HG03432 (cell line): ENCODE data around the gene GTF2A1L.
"Not testable (repeated sequence)": the region's sequence is repeated elsewhere in the genome, so short reads cannot be mapped to it uniquely, and the experiment has no call there.

Experiments
- ATAC-seq: cut with Tn5 transposase; IDR thresholded peaks from one replicate; pipeline ENCODE4 v1.9.1; 2021; ENCODE audit warnings: mild to moderate bottlenecking, moderate library complexity; ENCODE audit not compliant: unreplicated experiment

GTF2A1L gene

GRCh38 chr2:48617618-48618017, at the start of gene GTF2A1L:
Gene GTF2A1L (plus strand): TSS chr2:48617856. CDS start chr2:48617875, 19 bp downstream.
- no peak for ATAC-seq

GRCh38 chr2:48568547-48568946, 49.1 kb upstream of the GTF2A1L start:
- no peak for ATAC-seq

- ATAC-seq: no peak
Observed at GRCh38 chr2:48569433-48569832, 48.2 kb upstream of the GTF2A1L start.

GRCh38 chr2:48572816-48573215, 44.8 kb upstream of the GTF2A1L start:
- no peak for ATAC-seq

GRCh38 chr2:48574353-48575287, 43.0 kb upstream of the GTF2A1L start:
- ATAC-seq: no peak

GRCh38 chr2:48578313-48578712, 39.3 kb upstream of the GTF2A1L start:
- ATAC-seq: no peak

GRCh38 chr2:48583961-48584360, 33.7 kb upstream of the GTF2A1L start:
- ATAC-seq: no peak

GRCh38 chr2:48584551-48584950, 33.1 kb upstream of the GTF2A1L start:
- no peak for ATAC-seq

GRCh38 chr2:48586433-48586832, 31.2 kb upstream of the GTF2A1L start:
- ATAC-seq: no peak

GRCh38 chr2:48587560-48587959, 30.1 kb upstream of the GTF2A1L start:
- ATAC-seq: no peak

GRCh38 chr2:48587961-48588360, 29.7 kb upstream of the GTF2A1L start:
- ATAC-seq: no peak

GRCh38 chr2:48588745-48589144, 28.9 kb upstream of the GTF2A1L start:
- ATAC-seq: peak; percentile 28

GRCh38 chr2:48589170-48589767, 28.4 kb upstream of the GTF2A1L start:
- ATAC-seq: peak; percentile 42

GRCh38 chr2:48590017-48590416, 27.6 kb upstream of the GTF2A1L start:
- no peak for ATAC-seq

GRCh38 chr2:48592067-48592466, 25.6 kb upstream of the GTF2A1L start:
- no peak for ATAC-seq

GRCh38 chr2:48596751-48597150, 20.9 kb upstream of the GTF2A1L start:
- ATAC-seq: not testable (repeated sequence)

GRCh38 chr2:48597492-48597891, 20.2 kb upstream of the GTF2A1L start:
- ATAC-seq: no peak

GRCh38 chr2:48600204-48600813, 17.3 kb upstream of the GTF2A1L start:
- peak; percentile 56 for ATAC-seq

- ATAC-seq: no peak
Observed at GRCh38 chr2:48600917-48601316, 16.7 kb upstream of the GTF2A1L start.

GRCh38 chr2:48601349-48601748, 16.3 kb upstream of the GTF2A1L start:
- no peak for ATAC-seq

GRCh38 chr2:48605482-48606175, 12.0 kb upstream of the GTF2A1L start:
- ATAC-seq: no peak
